IPS-18c (cell line): Measurements from ENCODE around the gene RHBDD3.

Experiments used
- H3K4me3 ChIP-seq: 2 replicates; pipeline ENCODE4 v1.7.0; 2013; ENCODE audit warnings: low read depth, mild to moderate bottlenecking, low read length, moderate library complexity; ENCODE audit not compliant: insufficient read depth
- H3K9me3 ChIP-seq: one replicate; pipeline ENCODE4 v1.6.1; 2013; ENCODE audit warnings: mild to moderate bottlenecking, low read length, moderate library complexity; ENCODE audit not compliant: control insufficient read depth, insufficient read depth

RHBDD3 gene

GRCh38 chr22:29267858-29268510, at the start of gene RHBDD3, which contains the start of gene EWSR1:
RHBDD3 (minus strand) TSS chr22:29267981; CDS start chr22:29265626, 2,355 bp downstream.
EWSR1 (plus strand) TSS chr22:29268268; CDS start chr22:29268337, 69 bp downstream.
- H3K9me3 ChIP-seq: no peaks in the 10 kb centered on the region
- H3K4me3 ChIP-seq: peak within 1 kb of the TSS; percentile 99

DNA sequence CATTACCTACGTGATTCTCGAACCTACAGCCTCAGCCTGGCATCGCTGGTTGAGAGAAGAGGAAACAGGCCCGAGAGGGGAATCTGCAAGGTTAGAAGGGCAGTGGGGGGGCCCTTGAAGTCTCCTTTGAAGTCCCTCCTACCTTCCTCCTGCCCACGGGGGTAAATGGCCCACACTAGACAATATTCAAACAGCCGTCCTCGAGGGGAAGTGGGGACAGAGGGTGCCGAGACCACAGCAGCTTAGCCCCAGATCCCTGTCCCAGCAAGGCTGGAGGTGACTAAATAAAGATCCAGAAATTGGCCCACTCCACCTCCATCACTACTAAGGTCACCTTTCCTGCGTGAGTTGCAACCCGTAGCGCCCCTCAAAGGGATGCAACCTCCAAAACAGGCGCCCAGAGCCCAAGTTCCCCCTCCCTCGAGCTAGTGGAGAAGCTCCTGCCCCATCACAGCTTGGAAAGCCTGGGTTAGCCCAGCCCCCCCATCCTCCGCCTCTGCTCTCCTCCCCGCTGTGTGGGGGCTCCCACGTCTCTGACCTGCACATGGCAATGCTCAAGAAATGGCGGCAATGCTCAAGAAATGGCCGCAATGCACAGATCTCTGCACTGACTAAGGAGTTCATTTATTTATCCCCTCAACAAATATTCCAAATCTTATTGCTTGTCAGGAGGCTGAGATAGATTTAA, 48.5 kb upstream of the RHBDD3 start:
- Histone ChIP-seq H3K4me3 (no peak overlapping the region), H3K9me3 (peaks cover 2% of the 10 kb centered on the region)

DNA sequence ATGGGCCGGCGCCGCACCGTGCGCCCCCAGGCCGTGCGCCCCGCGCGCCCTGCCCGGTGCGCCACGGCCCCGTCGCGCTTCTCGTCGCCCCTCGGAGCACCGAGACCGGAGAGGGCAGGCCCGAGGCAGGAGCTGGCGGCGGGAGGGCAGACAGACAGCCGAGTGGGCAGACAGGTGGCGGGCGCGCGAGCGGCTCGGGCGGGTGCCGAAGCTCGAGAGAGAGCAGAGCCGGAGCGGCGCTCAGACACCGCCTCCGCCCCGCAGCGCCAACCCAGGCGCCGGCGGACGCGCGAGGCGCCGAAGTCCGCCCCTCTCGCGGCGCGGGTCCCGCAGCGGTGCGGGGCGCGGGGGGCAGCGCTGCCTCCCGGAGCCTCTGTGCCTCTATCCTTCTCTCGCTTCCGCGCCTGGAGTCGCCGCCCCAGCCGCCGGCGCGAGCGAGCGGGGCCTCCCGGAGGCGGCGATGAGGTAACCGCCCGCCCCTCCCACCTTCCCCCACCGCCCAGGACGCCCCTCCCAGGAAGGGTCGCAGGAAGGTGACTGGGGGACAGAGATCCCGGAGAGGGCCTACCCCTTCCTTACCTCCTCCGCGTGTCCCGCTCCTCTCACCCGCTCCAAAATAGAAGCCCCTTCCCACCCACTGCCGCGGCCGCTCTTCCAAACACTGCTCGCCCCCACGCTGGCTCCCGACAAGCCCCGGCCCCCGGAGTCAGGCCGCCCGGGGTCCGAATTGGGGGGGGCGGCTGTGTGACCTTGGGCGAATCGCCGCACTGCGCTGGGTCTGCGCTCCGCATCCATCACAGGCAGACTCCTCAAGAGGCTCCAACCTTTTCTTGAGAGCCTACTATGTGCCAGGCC, 47.7 kb upstream of the RHBDD3 start, which contains the start of gene RASL10A:
TSS of gene RASL10A (minus strand) at position 412 of the 855 bp plus-strand sequence. CDS start 451 bp downstream, outside the sequence.
- peaks cover 2% of the 10 kb centered on the region for H3K9me3 ChIP-seq
- H3K4me3 ChIP-seq: peak within 1 kb of the TSS; percentile 44

DNA sequence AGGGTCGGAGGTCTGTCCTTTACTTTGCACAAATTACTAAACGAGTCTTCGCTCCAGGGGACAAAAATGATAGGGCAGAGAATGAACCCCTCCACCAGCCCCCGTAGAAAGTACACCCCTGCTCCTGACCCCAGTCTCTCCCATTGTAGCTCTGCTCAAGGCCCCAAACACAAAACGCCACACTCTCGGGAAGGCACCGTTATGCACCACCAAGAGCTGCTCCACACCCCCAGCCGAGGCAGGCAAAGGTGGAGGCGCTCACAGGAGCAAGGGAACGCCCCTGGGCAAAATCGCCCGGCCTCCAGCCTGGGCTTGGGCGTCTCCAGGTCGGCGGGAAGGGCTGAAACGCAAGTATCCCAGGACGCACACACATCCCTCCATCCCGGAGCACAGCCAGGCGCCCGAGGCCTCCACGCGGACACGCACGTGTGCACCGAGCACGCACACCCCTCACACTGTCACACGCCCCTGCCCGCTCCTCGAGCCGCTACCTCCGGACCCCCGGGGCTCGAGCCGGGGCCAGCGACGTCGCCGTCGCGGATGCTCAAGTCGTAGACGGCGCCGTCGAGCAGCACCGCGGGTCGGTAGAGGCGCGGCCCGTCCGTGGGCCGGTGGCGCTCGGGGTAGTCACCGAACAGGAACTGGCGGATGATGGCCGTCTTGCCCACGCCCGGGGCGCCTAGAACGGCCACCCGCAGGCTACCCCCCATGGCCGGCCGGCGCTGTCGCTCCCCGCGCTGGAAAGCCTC, 46.9 kb upstream of the RHBDD3 start:
- Histone ChIP-seq H3K4me3 (peak overlapping the region; percentile 44), H3K9me3 (peaks cover 2% of the 10 kb centered on the region)

DNA sequence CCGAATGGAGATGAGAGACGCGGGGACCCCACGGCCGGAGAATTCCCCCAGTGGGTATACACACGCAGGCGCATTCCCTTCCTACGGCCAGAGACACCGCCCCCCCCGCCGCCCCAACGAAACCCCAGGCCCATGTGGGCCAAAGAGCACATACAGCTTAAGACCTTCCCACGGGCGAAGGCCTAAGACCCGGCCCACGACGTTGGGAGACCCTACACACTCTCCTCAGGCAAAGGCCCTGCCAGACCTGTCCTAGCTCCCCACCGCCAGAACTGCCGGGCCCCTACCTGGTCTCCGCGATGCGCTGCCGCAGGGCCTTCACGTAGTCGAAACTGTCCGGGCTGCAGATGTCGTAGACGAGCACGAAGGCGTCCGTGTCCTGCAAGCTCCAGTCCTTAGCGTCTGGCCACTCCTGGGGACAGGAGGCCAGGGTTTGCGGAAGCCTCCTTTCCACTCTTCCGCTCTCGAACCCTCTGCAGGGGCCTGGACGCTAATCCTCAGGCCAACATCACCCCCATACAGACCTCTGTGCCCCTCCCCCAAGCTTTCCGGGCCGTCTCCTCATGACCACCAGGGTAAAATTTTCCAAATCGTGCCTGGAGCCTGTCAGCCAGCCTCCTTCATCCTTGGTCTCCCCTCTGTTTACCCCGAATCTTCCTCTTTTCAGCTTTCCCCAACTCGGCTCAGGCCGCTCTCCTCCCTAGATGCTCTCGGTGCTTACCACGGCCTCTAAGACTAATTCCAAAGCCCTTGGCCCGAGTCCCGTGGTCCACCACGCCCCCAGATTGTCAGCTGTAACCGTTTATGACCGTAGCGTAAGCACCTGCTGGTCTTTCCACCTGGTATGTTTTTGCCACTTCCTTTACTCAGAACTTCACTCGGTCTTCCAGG, 46.0 kb upstream of the RHBDD3 start:
- Histone ChIP-seq H3K9me3 (peaks cover 2% of the 10 kb centered on the region), H3K4me3 (no peak overlapping the region)

- Histone ChIP-seq H3K4me3 (no peak overlapping the region), H3K9me3 (peaks cover 2% of the 10 kb centered on the region)
These were observed 45.4 kb upstream of the RHBDD3 start for GRCh38 chr22:29313126-29313575.

DNA sequence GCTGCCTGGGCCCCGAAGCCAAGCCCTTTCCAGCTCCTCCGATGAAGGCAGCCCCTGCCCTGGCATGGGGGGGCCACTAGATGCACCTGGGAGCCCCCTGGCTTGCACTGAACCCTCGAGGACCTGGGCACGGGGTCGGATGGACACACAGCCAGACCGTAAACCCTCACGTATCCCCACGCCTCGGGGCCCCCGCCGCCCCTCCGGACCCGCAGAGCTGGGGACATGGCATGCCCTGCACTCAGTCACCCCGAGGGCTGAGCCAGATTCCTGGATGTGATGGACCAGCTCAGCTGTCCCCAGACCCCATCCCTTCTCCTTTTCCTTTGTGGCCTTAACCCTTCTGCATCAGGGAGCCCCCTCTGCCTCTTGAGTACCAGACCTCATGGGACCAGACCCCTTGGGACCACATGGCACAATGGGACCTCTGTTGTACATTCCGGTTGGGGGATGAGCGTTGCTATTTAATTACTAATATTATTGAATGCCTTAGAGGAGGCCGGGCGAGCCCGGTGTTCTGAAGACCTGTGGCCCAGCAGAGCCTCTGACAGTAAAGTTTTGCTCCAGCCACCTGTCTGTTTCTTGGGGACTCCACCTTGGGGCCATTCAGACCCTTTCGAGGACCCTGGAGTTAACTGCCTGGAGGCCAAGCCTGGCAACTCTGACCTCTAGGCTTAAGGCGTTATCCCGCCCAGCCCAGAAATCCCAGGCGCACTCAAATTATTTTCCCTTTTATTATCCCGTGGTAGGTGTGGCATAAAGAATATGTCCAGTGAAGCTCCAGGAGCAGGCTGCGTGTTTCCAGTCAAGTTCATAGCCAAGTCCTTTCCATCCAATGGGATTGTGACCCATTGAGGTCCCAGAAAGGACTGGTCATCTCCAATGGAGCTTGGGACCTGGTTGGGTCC, 44.7 kb upstream of the RHBDD3 start:
- H3K4me3 ChIP-seq: no peak overlapping the region
- H3K9me3 ChIP-seq: peaks cover 2% of the 10 kb centered on the region

DNA sequence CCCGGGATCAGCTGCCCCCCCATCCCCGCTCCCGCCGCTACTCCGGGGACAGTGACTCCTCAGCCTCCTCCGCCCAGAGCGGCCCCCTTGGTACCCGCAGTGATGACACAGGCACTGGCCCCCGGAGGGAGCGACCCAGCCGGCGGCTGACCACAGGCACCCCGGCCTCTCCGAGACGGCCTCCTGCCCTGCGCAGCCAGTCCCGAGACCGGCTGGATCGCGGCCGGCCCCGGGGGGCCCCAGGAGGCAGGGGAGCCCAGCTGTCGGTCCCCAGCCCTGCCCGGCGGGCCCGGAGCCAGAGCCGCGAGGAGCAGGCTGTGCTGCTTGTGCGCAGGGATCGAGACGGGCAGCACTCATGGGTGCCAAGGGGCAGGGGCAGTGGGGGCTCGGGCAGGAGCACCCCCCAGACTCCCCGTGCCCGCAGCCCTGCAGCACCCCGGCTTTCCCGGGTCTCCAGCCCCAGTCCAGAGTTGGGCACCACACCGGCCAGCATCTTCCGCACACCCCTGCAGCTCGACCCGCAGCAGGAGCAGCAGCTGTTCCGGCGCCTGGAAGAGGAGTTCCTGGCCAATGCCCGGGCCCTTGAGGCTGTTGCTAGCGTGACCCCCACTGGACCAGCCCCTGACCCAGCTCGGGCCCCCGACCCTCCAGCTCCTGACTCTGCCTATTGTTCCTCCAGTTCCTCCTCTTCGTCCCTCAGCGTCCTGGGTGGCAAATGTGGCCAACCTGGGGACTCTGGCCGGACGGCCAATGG, 43.9 kb upstream of the RHBDD3 start:
- H3K9me3 ChIP-seq: peaks cover 2% of the 10 kb centered on the region
- no peak overlapping the region for H3K4me3 ChIP-seq

DNA sequence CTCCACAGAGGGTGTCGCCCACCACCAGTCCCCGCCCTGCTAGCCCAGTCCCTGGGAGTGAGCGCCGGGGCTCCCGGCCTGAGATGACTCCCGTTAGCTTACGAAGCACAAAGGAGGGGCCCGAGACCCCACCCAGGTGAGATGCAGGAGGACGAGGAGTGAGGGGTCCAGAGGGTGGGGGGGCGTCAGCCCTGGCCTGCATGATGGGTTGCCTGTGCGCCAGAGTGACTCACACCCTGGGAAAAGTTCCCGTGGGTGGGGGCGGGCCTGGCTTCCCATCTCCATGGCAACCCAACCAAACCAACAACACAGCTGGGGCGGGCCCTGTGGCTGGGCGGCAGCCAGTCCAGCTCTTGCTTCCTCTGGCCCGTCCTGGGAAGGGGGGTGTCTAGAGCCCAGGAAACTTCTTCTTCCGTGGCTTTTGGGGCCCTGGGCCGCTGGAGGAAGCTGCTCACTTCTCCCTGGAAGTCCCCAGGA, 43.1 kb upstream of the RHBDD3 start:
- H3K4me3 ChIP-seq: no peak overlapping the region
- H3K9me3 ChIP-seq: peaks cover 2% of the 10 kb centered on the region

DNA sequence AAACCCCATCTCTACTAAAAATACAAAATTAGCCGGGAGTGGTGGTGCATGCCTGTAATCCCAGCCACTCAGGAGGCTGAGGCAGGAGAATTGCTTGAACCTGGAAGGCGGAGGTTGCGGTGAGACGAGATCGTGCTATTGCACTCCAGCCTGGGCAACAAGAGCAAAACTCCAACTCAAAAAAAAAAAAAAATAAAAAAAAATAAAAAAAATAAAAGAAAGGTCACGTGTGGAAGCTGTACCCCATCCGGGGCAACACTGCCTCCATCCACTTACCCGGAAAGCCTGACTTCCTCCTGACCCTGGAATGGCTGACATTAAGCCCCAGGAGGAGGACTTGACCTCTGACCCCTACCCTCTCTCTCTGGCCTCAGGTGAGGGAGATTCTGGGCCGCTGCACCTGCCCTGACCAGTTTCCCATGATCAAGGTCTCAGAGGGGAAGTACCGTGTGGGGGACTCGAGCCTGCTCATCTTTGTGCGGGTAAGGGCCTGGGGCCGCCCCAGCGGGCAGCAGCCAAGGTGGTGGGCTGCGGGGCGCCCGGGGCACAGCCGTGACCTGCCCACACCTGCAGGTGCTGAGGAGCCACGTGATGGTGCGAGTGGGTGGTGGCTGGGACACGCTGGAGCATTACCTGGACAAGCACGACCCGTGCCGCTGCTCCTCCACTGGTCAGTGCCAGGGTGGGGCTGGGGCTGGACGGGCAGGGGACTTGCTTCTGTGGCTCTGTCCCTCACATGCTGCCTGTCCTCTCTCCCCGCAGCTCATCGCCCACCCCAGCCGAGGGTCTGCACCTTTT, 42.5 kb upstream of the RHBDD3 start:
- Histone ChIP-seq H3K4me3 (no peak overlapping the region), H3K9me3 (peaks cover 2% of the 10 kb centered on the region)

DNA sequence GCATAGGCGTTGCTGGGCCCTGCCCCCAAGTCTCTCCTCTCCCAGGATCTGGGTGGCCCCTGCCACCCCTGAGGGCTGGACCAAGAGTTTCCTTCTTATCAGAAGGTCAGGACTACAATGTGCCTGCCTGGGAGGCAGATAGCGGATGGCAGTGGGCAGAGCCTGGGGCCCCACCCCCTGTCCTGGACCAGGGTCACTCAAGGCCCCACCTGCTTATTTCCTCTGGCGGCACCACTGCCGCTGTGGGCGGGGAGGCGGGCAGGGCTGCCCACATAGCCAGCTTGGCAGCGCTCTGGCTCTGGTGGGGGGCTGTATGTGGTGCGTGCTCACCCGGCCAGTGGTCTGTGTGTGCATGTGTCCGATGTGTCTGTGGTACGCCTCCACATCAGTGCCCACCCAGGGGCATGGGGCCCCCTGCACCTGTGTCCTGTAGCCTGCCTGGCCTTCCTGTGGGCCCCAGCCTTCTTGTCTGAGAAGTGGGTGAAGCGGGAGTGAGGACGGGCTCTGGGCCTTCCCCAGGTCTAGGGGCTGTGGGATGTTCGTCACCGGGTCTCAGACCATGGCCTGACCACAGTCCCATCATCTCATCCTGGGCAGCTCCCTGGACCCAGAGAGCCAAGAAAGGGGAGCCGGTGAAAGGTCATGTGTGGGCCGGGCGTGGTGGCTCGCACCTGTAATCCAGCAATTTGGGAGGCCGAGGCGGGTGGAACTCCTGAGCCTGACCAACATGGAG, 41.7 kb upstream of the RHBDD3 start:
- H3K4me3 ChIP-seq: no peak overlapping the region
- H3K9me3 ChIP-seq: peaks cover 2% of the 10 kb centered on the region

DNA sequence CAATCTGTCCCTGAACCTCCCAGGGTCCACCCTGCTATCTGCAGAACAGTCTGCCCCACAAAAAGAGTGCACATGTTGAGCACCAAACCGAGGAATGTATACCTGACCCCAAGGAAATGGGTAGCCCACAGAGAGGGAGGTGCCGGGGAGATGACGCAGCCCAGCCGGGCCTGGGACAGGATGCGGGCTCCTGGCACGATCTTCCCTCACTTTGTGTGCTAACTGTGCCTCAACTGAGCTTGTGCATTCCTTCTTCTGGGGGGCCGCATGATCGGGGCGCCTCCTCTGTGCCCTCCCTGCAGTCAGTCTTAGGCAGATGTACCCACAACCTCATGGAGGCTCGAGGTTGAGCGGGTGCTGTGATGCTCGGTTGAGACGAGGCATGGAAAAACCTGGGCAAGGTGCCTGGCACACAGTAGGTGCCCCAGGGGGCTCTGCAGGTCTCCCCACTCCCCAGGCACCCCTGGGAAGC, 41.0 kb upstream of the RHBDD3 start:
- Histone ChIP-seq H3K4me3 (no peak overlapping the region), H3K9me3 (peaks cover 2% of the 10 kb centered on the region)

GRCh38 chr22:29308148-29308790, 40.5 kb upstream of the RHBDD3 start:
- 0 out of 2 replicates have a peak overlapping the region, but pooled peaks have one; percentile 9 for H3K4me3 ChIP-seq
- H3K9me3 ChIP-seq: peaks cover under 1% of the 10 kb centered on the region
